ENCODE data around the gene RRBP1.

Gene RRBP1

GRCh38 chr20:17571153-17571527, 110.9 kb downstream of the RRBP1 start:
- DNase-seq (ENCODE audit: low spot score): no peak

GRCh38 chr20:17570347-17571152, 111.5 kb downstream of the RRBP1 start:
- peak; percentile 55 for DNase-seq (ENCODE audit: low spot score)

- peak; percentile 94 for DNase-seq (ENCODE audit: low spot score)
Measured at GRCh38 chr20:17569616-17570346, 112.3 kb downstream of the RRBP1 start, which contains the start of gene DSTN. DSTN (plus strand) TSS chr20:17570075; CDS start chr20:17570209, 134 bp downstream.

GRCh38 chr20:17568972-17569521, 113.0 kb downstream of the RRBP1 start:
- DNase-seq (ENCODE audit: low spot score): peak; percentile 72

GRCh38 chr20:17568045-17568788, 113.8 kb downstream of the RRBP1 start:
- DNase-seq (ENCODE audit: low spot score): no peak

GRCh38 chr20:17566345-17566744, 115.7 kb downstream of the RRBP1 start:
- no peak for DNase-seq (ENCODE audit: low spot score)

GRCh38 chr20:17565169-17565845, 116.7 kb downstream of the RRBP1 start:
- DNase-seq (ENCODE audit: low spot score): no peak

Measured in iPS-NIHi11 (cell line).